Neural progenitor cell (in vitro differentiated cells): Measurements from ENCODE around the gene MED27.

Source experiments
- EZH2 ChIP-seq: fragments of 200-600 bp; sonication (generic); IDR thresholded peaks from 2 replicates; pipeline ENCODE4 v1.6.1; 2017; ENCODE audit warnings: antibody characterized with exemption, mild to moderate bottlenecking, moderate library complexity
- TF ChIP-seq, protein P1 (sequence below): fragments of 200-600 bp; sonication (generic); IDR thresholded peaks from 2 replicates; pipeline ENCODE4 v1.5.1; 2017; ENCODE audit warnings: antibody characterized with exemption, mild to moderate bottlenecking

DNA sequence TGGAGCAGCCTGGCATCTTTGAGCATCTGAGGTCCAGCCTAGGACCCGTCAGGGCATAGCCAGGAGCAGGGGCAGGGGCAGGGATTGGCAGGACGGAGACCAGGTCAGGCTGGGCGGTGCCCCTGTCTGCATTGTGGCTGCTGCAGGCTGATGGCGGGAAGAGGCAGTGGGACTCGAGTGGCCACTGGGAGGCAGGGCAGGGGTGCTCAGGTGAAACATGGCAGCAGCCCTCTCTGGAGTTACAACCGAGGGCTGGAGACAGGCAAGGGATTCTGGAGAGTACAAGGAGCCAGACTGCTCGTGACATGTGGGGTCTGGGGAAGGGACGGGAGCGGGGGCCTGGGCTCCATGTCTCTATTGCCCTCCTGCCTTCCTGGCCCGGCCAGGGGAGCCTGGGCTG lies 242.4 kb downstream of the MED27 start:
- TF ChIP-seq EZH2, result no peak
- TF ChIP-seq, protein P1, sequence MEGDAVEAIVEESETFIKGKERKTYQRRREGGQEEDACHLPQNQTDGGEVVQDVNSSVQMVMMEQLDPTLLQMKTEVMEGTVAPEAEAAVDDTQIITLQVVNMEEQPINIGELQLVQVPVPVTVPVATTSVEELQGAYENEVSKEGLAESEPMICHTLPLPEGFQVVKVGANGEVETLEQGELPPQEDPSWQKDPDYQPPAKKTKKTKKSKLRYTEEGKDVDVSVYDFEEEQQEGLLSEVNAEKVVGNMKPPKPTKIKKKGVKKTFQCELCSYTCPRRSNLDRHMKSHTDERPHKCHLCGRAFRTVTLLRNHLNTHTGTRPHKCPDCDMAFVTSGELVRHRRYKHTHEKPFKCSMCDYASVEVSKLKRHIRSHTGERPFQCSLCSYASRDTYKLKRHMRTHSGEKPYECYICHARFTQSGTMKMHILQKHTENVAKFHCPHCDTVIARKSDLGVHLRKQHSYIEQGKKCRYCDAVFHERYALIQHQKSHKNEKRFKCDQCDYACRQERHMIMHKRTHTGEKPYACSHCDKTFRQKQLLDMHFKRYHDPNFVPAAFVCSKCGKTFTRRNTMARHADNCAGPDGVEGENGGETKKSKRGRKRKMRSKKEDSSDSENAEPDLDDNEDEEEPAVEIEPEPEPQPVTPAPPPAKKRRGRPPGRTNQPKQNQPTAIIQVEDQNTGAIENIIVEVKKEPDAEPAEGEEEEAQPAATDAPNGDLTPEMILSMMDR, result peak; percentile 35
